Thoracic aorta (tissue), 2 donors: ENCODE results near the gene TMEM200A. TPM values are rescaled to one million over a fixed set of nuclear protein-coding genes. Genes with fewer than 3 reads are reported as not detected.

Experiments
- ATAC-seq: fragments of 150-250 bp; one replicate; pipeline ENCODE4 v1.8.0; 2017; ENCODE audit warnings: low read depth; ENCODE audit not compliant: insufficient number of reproducible peaks, low FRiP score
- DNase-seq: peaks from one replicate; pipeline ENCODE4 v3.0.0-alpha.2; 2020; ENCODE audit warnings: low spot score
- H3K27ac ChIP-seq, 2 donors: fragments of 200-600 bp; sonication (generic); 1 replicate in 1 of 2; 2 replicates in 1 of 2; pipeline ENCODE4 v1.5.1; 2016; ENCODE audit warnings: mild to moderate bottlenecking in 2 of 2, moderate library complexity in 2 of 2
- H3K27me3 ChIP-seq: fragments of 200-600 bp; sonication (generic); replicated peaks from 2 replicates; pipeline ENCODE4 v1.6.0; 2016; ENCODE audit warnings: mild to moderate bottlenecking; ENCODE audit not compliant: insufficient read depth
- H3K36me3 ChIP-seq: fragments of 200-600 bp; sonication (generic); one replicate; pipeline ENCODE4 v1.5.1; 2016
- H3K4me1 ChIP-seq, 2 donors: fragments of 200-600 bp; sonication (generic); 1 replicate in 1 of 2; 2 replicates in 1 of 2; pipeline versions ENCODE4 v1.5.1 to v1.6.0; 2016; ENCODE audit warnings: low read depth in 2 of 2, mild to moderate bottlenecking in 1 of 2; ENCODE audit not compliant: control insufficient read depth in 1 of 2
- H3K4me3 ChIP-seq: fragments of 200-600 bp; sonication (generic); 2 replicates; pipeline ENCODE4 v1.5.1; 2016; ENCODE audit warnings: mild to moderate bottlenecking
- H3K9me3 ChIP-seq: fragments of 200-600 bp; sonication (generic); 2 replicates; pipeline ENCODE4 v1.5.1; 2016
- total RNA-seq, 2 donors: library from RNA; depleted of rRNA; stranded (reverse); fragments of >200 nt; gene quantifications; one replicate each; pipeline versions ENCODE4 v1.1.0 to v1.2.3, GENCODE V29; 2016
- TF ChIP-seq, protein P1 (sequence below): fragments of 200-600 bp; sonication (generic); IDR thresholded peaks from one replicate; pipeline ENCODE4 v1.5.1; 2019; ENCODE audit warnings: antibody characterized with exemption

TMEM200A gene
- total RNA-seq, 2 donors from 2014 or later: 3.7 to 9.7 TPM

DNA sequence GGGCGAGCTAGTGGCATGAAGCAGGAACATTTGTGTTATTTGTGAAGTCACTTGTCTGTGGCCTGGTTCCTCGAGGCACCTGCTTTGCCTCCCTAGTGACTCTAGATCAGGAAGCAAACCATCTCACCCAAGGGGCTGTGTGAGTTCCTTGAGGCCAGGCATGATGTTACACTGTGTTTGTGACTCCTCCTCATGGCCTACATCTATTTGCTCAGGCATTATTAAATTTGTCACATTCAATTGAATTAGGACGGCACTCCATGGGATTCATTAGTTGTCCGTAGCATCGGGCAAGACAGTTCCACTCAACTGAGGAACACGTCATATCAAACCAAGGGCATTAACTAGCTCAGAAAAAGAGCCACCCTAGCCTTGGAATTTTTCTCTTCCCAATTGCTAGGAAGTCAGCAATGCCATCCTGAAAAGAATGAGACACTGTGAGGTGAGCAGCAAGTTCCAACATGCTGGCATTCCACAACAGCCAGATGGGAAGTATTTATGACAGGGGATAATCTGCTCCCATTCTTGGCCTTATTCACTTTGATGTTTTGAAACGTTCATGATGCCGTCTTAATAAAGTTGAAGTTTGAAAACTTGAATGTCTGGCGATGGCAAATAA is 17.2 kb downstream of the TMEM200A start:
- H3K36me3 ChIP-seq: no peaks in the 10 kb centered on the region
- no peaks in the 10 kb centered on the region for H3K27me3 ChIP-seq
- no peaks in the 10 kb centered on the region for H3K4me1 ChIP-seq
- ATAC-seq (no peak), DNase-seq (no peak)
- H3K27ac ChIP-seq: no peak overlapping the region
- no peak overlapping the region for H3K4me3 ChIP-seq
- H3K9me3 ChIP-seq: no peaks in the 10 kb centered on the region
- TF ChIP-seq, protein P1, sequence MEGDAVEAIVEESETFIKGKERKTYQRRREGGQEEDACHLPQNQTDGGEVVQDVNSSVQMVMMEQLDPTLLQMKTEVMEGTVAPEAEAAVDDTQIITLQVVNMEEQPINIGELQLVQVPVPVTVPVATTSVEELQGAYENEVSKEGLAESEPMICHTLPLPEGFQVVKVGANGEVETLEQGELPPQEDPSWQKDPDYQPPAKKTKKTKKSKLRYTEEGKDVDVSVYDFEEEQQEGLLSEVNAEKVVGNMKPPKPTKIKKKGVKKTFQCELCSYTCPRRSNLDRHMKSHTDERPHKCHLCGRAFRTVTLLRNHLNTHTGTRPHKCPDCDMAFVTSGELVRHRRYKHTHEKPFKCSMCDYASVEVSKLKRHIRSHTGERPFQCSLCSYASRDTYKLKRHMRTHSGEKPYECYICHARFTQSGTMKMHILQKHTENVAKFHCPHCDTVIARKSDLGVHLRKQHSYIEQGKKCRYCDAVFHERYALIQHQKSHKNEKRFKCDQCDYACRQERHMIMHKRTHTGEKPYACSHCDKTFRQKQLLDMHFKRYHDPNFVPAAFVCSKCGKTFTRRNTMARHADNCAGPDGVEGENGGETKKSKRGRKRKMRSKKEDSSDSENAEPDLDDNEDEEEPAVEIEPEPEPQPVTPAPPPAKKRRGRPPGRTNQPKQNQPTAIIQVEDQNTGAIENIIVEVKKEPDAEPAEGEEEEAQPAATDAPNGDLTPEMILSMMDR: no peak

DNA sequence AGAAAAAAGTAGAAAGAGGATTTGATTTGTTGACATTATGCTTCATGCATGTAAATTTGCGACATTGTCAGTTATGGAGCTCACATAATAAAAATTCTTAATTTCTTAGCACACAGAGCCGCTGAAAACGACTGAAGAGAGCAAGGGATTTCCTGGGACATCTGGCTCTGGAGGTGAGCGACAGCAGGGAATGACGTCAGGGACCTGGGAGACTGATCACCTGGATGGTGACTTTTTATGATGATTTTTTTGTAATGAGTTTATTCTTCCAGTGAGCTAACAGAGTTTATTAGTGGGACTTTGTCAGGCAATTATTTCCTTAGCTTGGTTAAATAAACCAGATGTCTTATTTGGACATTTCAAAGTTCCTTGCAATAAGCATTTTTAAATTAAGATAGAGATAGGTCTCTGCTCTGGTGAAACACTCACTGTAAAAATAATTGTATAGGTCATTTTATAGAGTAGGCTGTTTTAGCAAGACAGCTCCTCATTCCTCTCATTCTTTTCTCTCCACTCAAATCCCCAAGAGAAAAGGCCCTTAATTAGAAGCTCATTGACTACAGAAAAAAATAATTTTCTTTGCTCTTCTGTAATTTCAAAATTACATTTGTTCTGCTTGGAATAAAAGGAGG is 19.4 kb downstream of the TMEM200A start:
- DNase-seq (no peak), ATAC-seq (no peak)
- no peak overlapping the region for H3K4me3 ChIP-seq
- no peaks in the 10 kb centered on the region for H3K9me3 ChIP-seq
- no peaks in the 10 kb centered on the region for H3K4me1 ChIP-seq
- no peaks in the 10 kb centered on the region for H3K27me3 ChIP-seq
- no peak overlapping the region for H3K27ac ChIP-seq
- H3K36me3 ChIP-seq: no peaks in the 10 kb centered on the region
- TF ChIP-seq, protein P1: no peak

DNA sequence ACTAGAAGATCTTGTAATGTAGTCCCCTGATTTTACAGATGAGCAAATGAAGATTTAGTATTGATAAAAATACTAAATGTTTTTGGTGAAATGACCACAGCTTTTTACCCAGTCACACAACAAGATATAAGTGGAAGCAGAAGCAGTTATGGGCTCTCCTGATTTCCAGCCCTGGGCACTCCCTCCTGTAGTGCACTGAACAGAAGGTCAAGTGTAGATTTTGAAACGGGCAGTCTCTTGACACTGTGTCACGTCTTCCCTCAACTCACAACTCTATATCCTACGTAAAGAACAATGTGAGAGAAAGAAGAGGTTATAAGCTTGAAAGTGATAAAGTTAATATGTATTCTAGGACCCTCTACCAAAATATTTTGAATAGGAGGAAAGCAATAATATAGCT is 23.3 kb downstream of the TMEM200A start:
- ATAC-seq (no peak), DNase-seq (no peak)
- Histone ChIP-seq H3K9me3 (no peaks in the 10 kb centered on the region), H3K36me3 (no peaks in the 10 kb centered on the region), H3K4me1 (no peaks in the 10 kb centered on the region), H3K27me3 (no peaks in the 10 kb centered on the region), H3K27ac (no peak overlapping the region), H3K4me3 (no peak overlapping the region)
- TF ChIP-seq, protein P1: no peak

DNA sequence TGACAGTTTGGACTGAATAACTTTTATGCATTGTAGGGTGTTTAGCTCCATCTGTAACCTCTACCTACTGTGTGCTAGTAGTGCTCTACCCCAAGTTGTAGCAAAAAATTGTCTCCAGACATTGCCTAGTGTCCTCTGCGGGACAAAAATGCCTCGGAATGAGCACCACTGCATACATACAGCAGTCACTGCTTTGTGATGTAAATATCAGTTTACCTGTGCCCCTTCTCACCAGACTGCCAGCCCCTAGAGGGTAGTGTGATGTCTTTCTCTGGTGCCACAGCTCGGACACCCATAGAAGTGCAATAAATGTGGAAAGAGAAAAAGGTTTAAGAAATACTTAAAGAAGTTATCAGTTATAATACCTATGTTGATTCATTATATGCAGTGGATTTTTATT is 25.1 kb downstream of the TMEM200A start:
- Histone ChIP-seq H3K9me3 (no peaks in the 10 kb centered on the region), H3K4me3 (no peak overlapping the region), H3K27me3 (no peaks in the 10 kb centered on the region), H3K27ac (no peak overlapping the region), H3K36me3 (no peaks in the 10 kb centered on the region), H3K4me1 (no peaks in the 10 kb centered on the region)
- TF ChIP-seq, protein P1: no peak
- no peak for DNase-seq
- no peak for ATAC-seq

DNA sequence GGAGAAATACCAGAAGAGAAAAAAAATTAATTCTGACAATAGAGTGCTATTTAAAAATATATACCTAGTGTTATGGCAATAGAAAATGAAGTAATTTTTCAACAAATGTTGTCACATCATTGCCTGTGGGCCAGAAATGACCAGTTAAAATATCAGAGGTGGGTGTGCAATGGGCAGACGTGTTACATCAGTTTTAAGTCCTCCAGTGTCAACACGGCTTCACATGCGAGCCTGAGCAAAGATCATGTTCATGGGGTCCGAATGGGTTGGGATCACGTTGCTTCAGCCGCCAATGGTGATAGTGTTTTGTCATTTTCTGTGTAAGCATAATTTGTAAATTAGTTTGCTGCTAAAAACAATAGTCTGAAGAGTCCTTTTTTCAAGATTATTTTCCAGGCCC is 27.5 kb downstream of the TMEM200A start:
- Histone ChIP-seq H3K27me3 (no peaks in the 10 kb centered on the region), H3K9me3 (no peaks in the 10 kb centered on the region), H3K4me1 (no peaks in the 10 kb centered on the region), H3K36me3 (no peaks in the 10 kb centered on the region), H3K4me3 (no peak overlapping the region), H3K27ac (no peak overlapping the region)
- ATAC-seq (no peak), DNase-seq (no peak)
- TF ChIP-seq, protein P1: no peak
